Neural progenitor cell (in vitro differentiated cells): ENCODE results near the gene SERINC5. TPM values are rescaled to one million over a fixed set of nuclear protein-coding genes. Genes with fewer than 3 reads are reported as not detected.

Experiments
- DNase-seq: peaks from one replicate; pipeline ENCODE4 v3.0.0-alpha.2; 2016; ENCODE audit warnings: low spot score
- H2AFZ ChIP-seq: fragments of 200-600 bp; sonication (generic); replicated peaks from 2 replicates; pipeline ENCODE4 v1.6.1; 2016; ENCODE audit warnings: antibody characterized with exemption
- H3F3A ChIP-seq: fragments of 200-600 bp; sonication (generic); 2 replicates; pipeline ENCODE4 v1.6.1; 2016; ENCODE audit warnings: antibody characterized with exemption, low read depth
- H3K27ac ChIP-seq: fragments of 200-600 bp; sonication (generic); 2 replicates; pipeline ENCODE4 v1.5.1; 2016; ENCODE audit warnings: mild to moderate bottlenecking
- H3K27me3 ChIP-seq: fragments of 200-600 bp; sonication (generic); 2 replicates; pipeline ENCODE4 v1.6.1; 2016; ENCODE audit warnings: mild to moderate bottlenecking, moderate library complexity
- H3K36me3 ChIP-seq: fragments of 200-600 bp; sonication (generic); 2 replicates; pipeline ENCODE4 v1.5.1; 2016
- H3K4me1 ChIP-seq: fragments of 200-600 bp; sonication (generic); 2 replicates; pipeline ENCODE4 v1.6.1; 2016; ENCODE audit warnings: mixed run types
- H3K4me2 ChIP-seq: fragments of 200-600 bp; sonication (generic); 2 replicates; pipeline ENCODE4 v1.6.1; 2016
- H3K4me3 ChIP-seq: fragments of 200-600 bp; sonication (generic); 2 replicates; pipeline ENCODE4 v1.5.1; 2016
- H3K79me2 ChIP-seq: fragments of 200-600 bp; sonication (generic); 2 replicates; pipeline ENCODE4 v1.6.1; 2016; ENCODE audit warnings: low read depth
- H3K9ac ChIP-seq: fragments of 200-600 bp; sonication (generic); 2 replicates; pipeline ENCODE4 v1.6.1; 2016
- H3K9me3 ChIP-seq: fragments of 200-600 bp; sonication (generic); 2 replicates; pipeline ENCODE4 v1.5.1; 2016; ENCODE audit warnings: low read depth
- H4K20me1 ChIP-seq: fragments of 200-600 bp; sonication (generic); 2 replicates; pipeline ENCODE4 v1.6.1; 2016; ENCODE audit warnings: low read depth
- H3K27ac Mint-ChIP-seq: 3 replicates; pipeline ENCODE4 v1.8.0; 2021; ENCODE audit warnings: mixed read lengths
- H3K27me3 Mint-ChIP-seq: 2 replicates; pipeline ENCODE4 v1.8.0; 2022; ENCODE audit warnings: low read depth, mild to moderate bottlenecking, inconsistent platforms, moderate library complexity, mixed read lengths; ENCODE audit not compliant: insufficient read depth
- H3K36me3 Mint-ChIP-seq: 3 replicates; pipeline ENCODE4 v1.8.0; 2021; ENCODE audit warnings: mixed read lengths
- H3K4me1 Mint-ChIP-seq: 3 replicates; pipeline ENCODE4 v1.8.0; 2021; ENCODE audit warnings: mixed read lengths
- H3K4me3 Mint-ChIP-seq: 3 replicates; pipeline ENCODE4 v1.8.0; 2021; ENCODE audit warnings: mild to moderate bottlenecking, moderate library complexity, mixed read lengths
- H3K9me3 Mint-ChIP-seq: 3 replicates; pipeline ENCODE4 v1.8.0; 2020; ENCODE audit warnings: mixed read lengths
- EZH2 ChIP-seq: fragments of 200-600 bp; sonication (generic); IDR thresholded peaks from 2 replicates; pipeline ENCODE4 v1.6.1; 2017; ENCODE audit warnings: antibody characterized with exemption, mild to moderate bottlenecking, moderate library complexity
- EZH2phosphoT487 ChIP-seq: fragments of 200-600 bp; sonication (generic); IDR thresholded peaks from 2 replicates; pipeline ENCODE4 v1.6.1; 2017; ENCODE audit warnings: antibody characterized with exemption
- total RNA-seq: library from RNA; depleted of rRNA; stranded (reverse); fragments of >200 nt; gene quantifications from 2 replicates; pipeline ENCODE4 v1.2.3, GENCODE V29; 2015; ENCODE audit warnings: low replicate concordance
- TF ChIP-seq, protein P1 (sequence below): fragments of 200-600 bp; sonication (generic); IDR thresholded peaks from 2 replicates; pipeline ENCODE4 v1.5.1; 2017; ENCODE audit warnings: antibody characterized with exemption, mild to moderate bottlenecking

The SERINC5 gene
- total RNA-seq, 1 donor from 2014 or later = 126 TPM

DNA sequence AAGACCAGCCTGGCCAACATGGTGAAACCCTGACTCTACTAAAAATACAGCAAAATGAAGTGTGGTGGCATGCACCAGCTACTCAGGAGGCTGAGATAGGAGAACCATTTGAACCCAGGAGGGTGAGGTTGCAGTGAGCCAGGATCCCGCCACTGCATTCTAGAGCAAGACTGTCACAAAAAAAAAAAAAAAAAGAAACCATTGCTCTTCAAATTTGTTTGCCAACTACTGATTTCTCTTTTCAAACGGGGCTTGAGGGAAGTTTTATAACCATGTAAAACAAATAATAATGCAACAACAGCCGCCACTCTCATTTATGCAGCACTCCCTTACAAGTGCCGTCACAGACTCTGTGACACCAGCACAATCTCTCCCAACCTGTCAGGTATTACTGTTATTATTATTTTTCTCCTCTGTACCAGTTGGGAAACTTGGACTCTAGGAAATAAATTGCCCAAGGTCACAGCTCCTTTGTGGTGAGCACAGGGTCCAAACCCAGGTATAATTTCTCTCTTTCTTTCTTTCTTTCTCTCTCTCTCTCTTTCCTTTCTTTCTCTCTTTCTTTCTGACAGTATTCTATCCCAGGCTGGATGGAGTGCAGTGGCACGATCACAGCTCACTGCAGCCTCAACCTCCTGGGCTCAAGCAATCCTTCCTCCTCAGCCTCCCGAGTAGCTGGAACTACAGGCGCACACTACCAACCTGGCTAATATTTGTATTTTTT is 25.4 kb downstream of the SERINC5 start:
- H3K4me1 ChIP-seq = peaks cover 9% of the 10 kb centered on the region
- Mint-ChIP-seq H3K9me3 (peaks cover 3% of the 10 kb centered on the region), H3K36me3 (peaks cover 4% of the 10 kb centered on the region), H3K27me3 (peaks cover 2% of the 10 kb centered on the region), H3K4me1 (peaks cover 15% of the 10 kb centered on the region), H3K4me3 (no peak overlapping the region), H3K27ac (peak overlapping the region; percentile 54)
- peak overlapping the region; percentile 81 for H3K27ac ChIP-seq
- TF ChIP-seq, protein P1, sequence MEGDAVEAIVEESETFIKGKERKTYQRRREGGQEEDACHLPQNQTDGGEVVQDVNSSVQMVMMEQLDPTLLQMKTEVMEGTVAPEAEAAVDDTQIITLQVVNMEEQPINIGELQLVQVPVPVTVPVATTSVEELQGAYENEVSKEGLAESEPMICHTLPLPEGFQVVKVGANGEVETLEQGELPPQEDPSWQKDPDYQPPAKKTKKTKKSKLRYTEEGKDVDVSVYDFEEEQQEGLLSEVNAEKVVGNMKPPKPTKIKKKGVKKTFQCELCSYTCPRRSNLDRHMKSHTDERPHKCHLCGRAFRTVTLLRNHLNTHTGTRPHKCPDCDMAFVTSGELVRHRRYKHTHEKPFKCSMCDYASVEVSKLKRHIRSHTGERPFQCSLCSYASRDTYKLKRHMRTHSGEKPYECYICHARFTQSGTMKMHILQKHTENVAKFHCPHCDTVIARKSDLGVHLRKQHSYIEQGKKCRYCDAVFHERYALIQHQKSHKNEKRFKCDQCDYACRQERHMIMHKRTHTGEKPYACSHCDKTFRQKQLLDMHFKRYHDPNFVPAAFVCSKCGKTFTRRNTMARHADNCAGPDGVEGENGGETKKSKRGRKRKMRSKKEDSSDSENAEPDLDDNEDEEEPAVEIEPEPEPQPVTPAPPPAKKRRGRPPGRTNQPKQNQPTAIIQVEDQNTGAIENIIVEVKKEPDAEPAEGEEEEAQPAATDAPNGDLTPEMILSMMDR = no peak
- TF ChIP-seq EZH2phosphoT487 = no peak
- TF ChIP-seq EZH2 = no peak
- no peaks in the 10 kb centered on the region for H3K27me3 ChIP-seq
- H3K4me3 ChIP-seq = no peak overlapping the region
- H3K9me3 ChIP-seq = no peaks in the 10 kb centered on the region
- H3K9ac ChIP-seq = no peak overlapping the region
- H4K20me1 ChIP-seq = peaks cover 80% of the 10 kb centered on the region
- H3K36me3 ChIP-seq = peaks cover 3% of the 10 kb centered on the region
- no peak overlapping the region for H3K4me2 ChIP-seq
- DNase-seq = no peak
- no peaks in the 10 kb centered on the region for H3F3A ChIP-seq
- H2AFZ ChIP-seq = no peak overlapping the region
- H3K79me2 ChIP-seq = peaks cover 100% of the 10 kb centered on the region

DNA sequence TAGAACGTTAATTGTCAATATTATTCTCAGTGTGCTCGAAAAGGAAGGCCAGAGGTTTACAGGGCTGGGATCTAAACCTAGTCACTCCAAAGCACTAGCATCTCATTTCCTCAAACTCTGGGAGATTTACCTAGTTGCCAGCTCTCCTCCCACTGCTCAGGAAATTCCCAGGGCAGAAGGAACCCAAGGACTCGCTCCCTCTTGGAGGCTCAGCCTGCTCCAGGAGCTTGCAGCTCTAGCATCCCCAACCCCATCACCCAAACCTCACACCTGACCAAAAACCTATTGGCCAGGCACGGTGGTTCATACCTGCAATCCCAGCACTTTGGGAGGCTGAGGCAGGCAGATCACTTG is 26.0 kb downstream of the SERINC5 start:
- H3K27me3 ChIP-seq = no peaks in the 10 kb centered on the region
- no peak for TF ChIP-seq EZH2
- TF ChIP-seq EZH2phosphoT487 = no peak
- TF ChIP-seq, protein P1 = no peak
- peaks cover 82% of the 10 kb centered on the region for H4K20me1 ChIP-seq
- H3K4me3 ChIP-seq = no peak overlapping the region
- H3K36me3 Mint-ChIP-seq = peaks cover 7% of the 10 kb centered on the region
- H3K9me3 ChIP-seq = no peaks in the 10 kb centered on the region
- peaks cover 9% of the 10 kb centered on the region for H3K4me1 ChIP-seq
- no peak overlapping the region for H3K9ac ChIP-seq
- no peak overlapping the region for H3K4me3 Mint-ChIP-seq
- no peaks in the 10 kb centered on the region for H3F3A ChIP-seq
- H3K4me2 ChIP-seq = no peak overlapping the region
- peak overlapping the region; percentile 81 for H3K27ac ChIP-seq
- H2AFZ ChIP-seq = no peak overlapping the region
- DNase-seq = no peak
- peaks cover 3% of the 10 kb centered on the region for H3K36me3 ChIP-seq
- peaks cover 17% of the 10 kb centered on the region for H3K4me1 Mint-ChIP-seq
- H3K27me3 Mint-ChIP-seq = peaks cover 2% of the 10 kb centered on the region
- H3K79me2 ChIP-seq = peaks cover 100% of the 10 kb centered on the region
- peaks cover 2% of the 10 kb centered on the region for H3K9me3 Mint-ChIP-seq
- H3K27ac Mint-ChIP-seq = no peak overlapping the region

- DNase-seq = no peak
- Histone ChIP-seq H3K36me3 (no peaks in the 10 kb centered on the region), H3K9ac (no peak overlapping the region), H3K4me3 (no peak overlapping the region), H4K20me1 (peaks cover 77% of the 10 kb centered on the region), H3K9me3 (no peaks in the 10 kb centered on the region), H3K27ac (no peak overlapping the region), H3K27me3 (no peaks in the 10 kb centered on the region), H2AFZ (no peak overlapping the region), H3K4me2 (no peak overlapping the region), H3K79me2 (peaks cover 98% of the 10 kb centered on the region), H3K4me1 (peaks cover 4% of the 10 kb centered on the region), H3F3A (no peaks in the 10 kb centered on the region)
- no peak overlapping the region for H3K4me3 Mint-ChIP-seq
- H3K9me3 Mint-ChIP-seq = no peaks in the 10 kb centered on the region
- H3K36me3 Mint-ChIP-seq = peaks cover 5% of the 10 kb centered on the region
- H3K27me3 Mint-ChIP-seq = peaks cover 2% of the 10 kb centered on the region
- no peak overlapping the region for H3K27ac Mint-ChIP-seq
- H3K4me1 Mint-ChIP-seq = peaks cover 10% of the 10 kb centered on the region
- no peak for TF ChIP-seq EZH2
- TF ChIP-seq, protein P1 = no peak
- TF ChIP-seq EZH2phosphoT487 = no peak
Observed at GRCh38 chr5:80227979-80228596, 27.8 kb downstream of the SERINC5 start.
